Ovary (tissue), 9 donors: ENCODE measurements around the gene RDX. TPM values are rescaled to one million over a fixed set of nuclear protein-coding genes. Genes with fewer than 3 reads are reported as not detected.

Experiments
- DNase-seq, 5 donors: peaks; one replicate each; pipeline ENCODE4 v3.0.0-alpha.2; 2019 to 2020
- H3K27ac ChIP-seq, 2 donors: fragments of 200-600 bp; one replicate each; pipeline versions ENCODE4 v1.5.1 to v1.8.0; 2019 to 2022
- H3K27me3 ChIP-seq: fragments of 200-600 bp; one replicate; pipeline ENCODE4 v1.8.0; 2022
- H3K36me3 ChIP-seq: fragments of 200-600 bp; sonication (generic); one replicate; pipeline ENCODE4 v1.5.1; 2019
- H3K4me1 ChIP-seq: one replicate; pipeline ENCODE4 v1.8.1; 2013; ENCODE audit warnings: mild to moderate bottlenecking, moderate library complexity; ENCODE audit not compliant: insufficient read depth
- H3K4me3 ChIP-seq: fragments of 200-600 bp; sonication (generic); one replicate; pipeline ENCODE4 v1.5.1; 2017
- H3K9me3 ChIP-seq, 2 donors: fragments of 200-600 bp in 1 of 2; sonication (generic) in 1 of 2; one replicate each; pipeline versions ENCODE4 v1.5.1 to v1.8.1; 2013 to 2019; ENCODE audit warnings: mild to moderate bottlenecking in 1 of 2, moderate library complexity in 1 of 2
- EP300 ChIP-seq: sonication (generic); formaldehyde crosslinking; IDR thresholded peaks from one replicate; pipeline ENCODE4 v1.6.1; 2017; ENCODE audit warnings: antibody characterized with exemption
- POLR2A ChIP-seq: fragments of 450-650 bp; IDR thresholded peaks from one replicate; pipeline ENCODE4 v1.6.1; 2017; ENCODE audit warnings: antibody characterized with exemption, mild to moderate bottlenecking, moderate library complexity
- WGBS, 3 donors: extraction: QIAGEN DNeasy Blood & Tissue Kit in 1 of 3; methylation state at CpG; one replicate each; pipeline versions ENCODE4 v1.1.5 to v1.1.7; 2013 to 2017; 5-methylcytosine and 5-hydroxymethylcytosine counted together
- intact Hi-C, 4 donors: fragments of 100-400 bp; cut with DNase I; formaldehyde crosslinking; loops; one replicate each; pipeline versions ENCODE4 v1.11.0 to v1.15.1; 2022 to 2023
- polyA plus RNA-seq, 2 donors: library from polyadenylated mRNA; stranded (reverse); fragments of 200-250 nt in 1 of 2; fragments of 350-450 nt in 1 of 2; fragmentation: Illumina TruSeq in 1 of 2; extraction: RNeasy Lipid Tissue Mini Kit (QIAGEN cat#74804) in 1 of 2; gene quantifications; one replicate each; pipeline ENCODE4 v1.2.3, GENCODE V29; 2013 to 2014
- total RNA-seq, 7 donors: library from RNA; depleted of rRNA in 2 of 7; stranded (reverse); fragments of >200 nt in 2 of 7; fragmentation: NEBNext Ultra II Directional in 3 of 7; extraction: Animal tissue kit (Norgen Biotek cat#: 25700) in 3 of 7; gene quantifications; one replicate each; pipeline versions ENCODE4 v1.1.0 to v1.2.4, GENCODE V29; 2016 to 2023
- TF ChIP-seq, protein P1 (sequence below), 3 donors: fragments of 450-650 bp in 2 of 3; fragments of 200-600 bp in 1 of 3; IDR thresholded peaks; one replicate each; pipeline versions ENCODE4 v1.5.1 to v1.8.0; 2016 to 2022; ENCODE audit warnings: antibody characterized with exemption in 3 of 3, mild to moderate bottlenecking in 1 of 3
- donor health status: DM: no; HTN: no; CAD: no; lungs with moderate emphysema.
- donor health status: DM: no; HTN: no; CAD: no.
- donor health status: Bipolar disorder and iron deficiency.
- donor health status: DM: yes; HTN: yes; CAD: no.
- donor health status: DM: no; HTN: no; CAD: no.
- donor health status: DM: yes; HTN: yes; CAD: no.

The RDX gene
- total and polyA plus RNA-seq, 9 donors, result 40.0 to 175 (median 126) TPM

DNA sequence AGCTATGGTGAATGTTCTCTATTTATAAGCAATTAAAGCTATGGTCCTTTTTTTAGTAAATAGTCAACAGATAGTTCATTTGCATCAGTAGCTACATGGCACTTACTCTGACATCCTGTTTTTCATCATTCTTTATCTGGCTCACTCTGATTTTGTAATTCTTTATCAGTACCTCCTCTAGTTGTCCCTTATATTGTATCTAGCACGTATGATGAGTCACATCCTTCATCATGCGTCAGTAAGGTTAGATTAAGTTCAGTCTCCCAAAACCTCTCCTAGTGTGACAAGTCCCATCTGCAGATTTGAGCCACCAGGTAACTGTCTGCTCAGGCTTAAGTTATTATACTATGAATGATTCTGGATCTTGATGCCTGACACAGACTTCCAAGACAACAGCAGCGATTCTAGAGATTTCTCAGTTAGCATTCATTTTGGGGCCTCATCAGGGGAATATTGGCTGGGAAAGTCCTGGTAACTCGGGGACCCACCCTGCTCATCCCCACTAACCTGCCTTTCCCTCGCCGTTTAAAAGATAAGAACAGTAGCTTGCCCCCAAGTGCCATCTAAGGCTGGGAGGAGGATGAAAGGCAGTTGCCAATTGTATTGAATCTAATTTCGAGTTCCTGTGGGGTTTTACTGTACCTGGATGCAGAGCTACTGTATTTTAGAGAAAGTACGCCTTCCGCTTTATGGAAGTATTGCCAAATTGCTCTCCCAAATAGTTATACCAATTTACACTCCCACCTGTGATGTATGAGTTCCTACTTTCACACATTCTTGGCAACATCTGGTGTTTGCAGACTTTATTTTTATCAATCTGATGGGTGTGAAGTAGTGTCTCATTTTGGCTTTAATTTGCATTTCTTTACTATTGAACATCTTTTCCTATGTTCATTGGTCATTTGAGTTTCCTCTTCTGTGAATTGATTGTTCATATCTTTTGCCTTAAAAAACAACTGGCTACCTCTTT is 147.4 kb downstream of the RDX start:
- H3K4me3 ChIP-seq, result no peak overlapping the region
- no peak for DNase-seq
- peaks cover 4% of the 10 kb centered on the region for H3K4me1 ChIP-seq
- H3K27me3 ChIP-seq, result no peaks in the 10 kb centered on the region
- 66 to 83% (median 67%) methylated on average over 9 of the region's 9 CpGs for WGBS, 3 donors
- H3K36me3 ChIP-seq, result no peaks in the 10 kb centered on the region
- no peak overlapping the region for H3K27ac ChIP-seq
- intact Hi-C loops, result no loop called here
- TF ChIP-seq EP300, result no peak
- TF ChIP-seq, protein P1, sequence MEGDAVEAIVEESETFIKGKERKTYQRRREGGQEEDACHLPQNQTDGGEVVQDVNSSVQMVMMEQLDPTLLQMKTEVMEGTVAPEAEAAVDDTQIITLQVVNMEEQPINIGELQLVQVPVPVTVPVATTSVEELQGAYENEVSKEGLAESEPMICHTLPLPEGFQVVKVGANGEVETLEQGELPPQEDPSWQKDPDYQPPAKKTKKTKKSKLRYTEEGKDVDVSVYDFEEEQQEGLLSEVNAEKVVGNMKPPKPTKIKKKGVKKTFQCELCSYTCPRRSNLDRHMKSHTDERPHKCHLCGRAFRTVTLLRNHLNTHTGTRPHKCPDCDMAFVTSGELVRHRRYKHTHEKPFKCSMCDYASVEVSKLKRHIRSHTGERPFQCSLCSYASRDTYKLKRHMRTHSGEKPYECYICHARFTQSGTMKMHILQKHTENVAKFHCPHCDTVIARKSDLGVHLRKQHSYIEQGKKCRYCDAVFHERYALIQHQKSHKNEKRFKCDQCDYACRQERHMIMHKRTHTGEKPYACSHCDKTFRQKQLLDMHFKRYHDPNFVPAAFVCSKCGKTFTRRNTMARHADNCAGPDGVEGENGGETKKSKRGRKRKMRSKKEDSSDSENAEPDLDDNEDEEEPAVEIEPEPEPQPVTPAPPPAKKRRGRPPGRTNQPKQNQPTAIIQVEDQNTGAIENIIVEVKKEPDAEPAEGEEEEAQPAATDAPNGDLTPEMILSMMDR (IDR thresholded peaks at IDR 0.05), result no peak
- TF ChIP-seq POLR2A, result no peak
- H3K9me3 ChIP-seq, result no peaks in the 10 kb centered on the region

DNA sequence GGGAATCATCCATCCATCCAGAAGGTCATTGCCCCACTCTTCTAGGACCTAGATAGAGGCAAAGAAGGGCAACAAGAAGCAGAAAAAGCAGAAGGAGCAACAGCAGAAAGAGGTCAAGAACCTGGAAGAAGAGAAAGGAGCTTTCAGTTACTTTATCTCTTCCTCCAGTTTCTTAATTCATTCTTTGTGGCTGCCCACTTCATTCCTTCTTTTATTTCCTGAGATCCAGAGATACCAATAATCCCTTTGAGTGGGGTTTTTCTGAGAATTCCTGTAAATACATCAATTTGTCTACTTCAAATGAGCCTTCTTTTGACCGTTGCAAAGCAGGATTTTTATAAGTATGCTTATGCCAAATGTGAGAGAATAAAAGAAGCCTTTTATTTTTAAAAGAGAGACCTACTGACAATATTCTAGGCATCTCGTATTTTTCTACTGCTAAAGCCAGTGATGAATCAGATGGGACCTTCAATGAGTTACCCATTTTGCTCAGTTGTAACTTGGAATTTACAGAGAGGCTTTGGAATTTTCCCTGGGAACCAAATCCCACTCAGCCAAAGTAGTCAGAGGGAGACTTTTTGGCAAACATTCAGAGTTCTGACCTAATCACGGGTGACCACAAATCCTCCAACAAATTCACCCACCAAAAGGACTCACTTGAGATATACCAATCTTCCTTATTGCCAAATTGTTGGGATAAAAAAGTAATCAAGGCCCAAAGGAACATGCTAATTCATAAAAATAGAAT is 148.3 kb downstream of the RDX start:
- no peaks in the 10 kb centered on the region for H3K27me3 ChIP-seq
- WGBS, 3 donors, result 44 to 54% (median 49%) methylated on average over 3 of the region's 3 CpGs
- intact Hi-C loops, result no loop called here
- H3K9me3 ChIP-seq, result no peaks in the 10 kb centered on the region
- no peak overlapping the region for H3K27ac ChIP-seq
- H3K4me1 ChIP-seq, result peaks cover 4% of the 10 kb centered on the region
- no peak for DNase-seq
- H3K4me3 ChIP-seq, result no peak overlapping the region
- TF ChIP-seq EP300 (no peak), POLR2A (no peak)
- TF ChIP-seq, protein P1 (IDR thresholded peaks at IDR 0.05), result no peak
- H3K36me3 ChIP-seq, result no peaks in the 10 kb centered on the region

DNA sequence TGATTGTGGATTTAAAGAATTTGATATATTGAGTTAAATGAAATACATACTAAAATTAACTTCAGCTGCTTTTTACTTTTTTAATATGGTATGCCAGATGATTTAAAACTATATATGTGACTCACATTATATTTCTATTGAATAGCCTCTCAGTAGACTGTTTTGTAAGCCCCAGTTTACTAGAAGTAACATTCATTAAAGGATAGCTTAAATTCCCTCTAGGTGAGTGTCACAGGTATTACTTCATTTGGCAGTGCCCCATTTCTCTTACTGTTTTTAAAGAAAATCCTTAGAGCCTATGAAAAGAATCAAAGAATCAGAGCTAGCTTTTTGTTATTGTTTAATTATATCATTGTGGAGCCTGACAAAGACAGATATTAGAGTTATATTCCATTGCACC is 154.6 kb downstream of the RDX start:
- H3K27ac ChIP-seq, result no peak overlapping the region
- H3K27me3 ChIP-seq, result no peaks in the 10 kb centered on the region
- H3K36me3 ChIP-seq, result no peaks in the 10 kb centered on the region
- DNase-seq, result no peak
- intact Hi-C loops, result no loop called here
- TF ChIP-seq, protein P1 (IDR thresholded peaks at IDR 0.05), result no peak
- TF ChIP-seq EP300 (no peak), POLR2A (no peak)
- H3K9me3 ChIP-seq, result no peaks in the 10 kb centered on the region
- no peaks in the 10 kb centered on the region for H3K4me1 ChIP-seq
- no peak overlapping the region for H3K4me3 ChIP-seq

DNA sequence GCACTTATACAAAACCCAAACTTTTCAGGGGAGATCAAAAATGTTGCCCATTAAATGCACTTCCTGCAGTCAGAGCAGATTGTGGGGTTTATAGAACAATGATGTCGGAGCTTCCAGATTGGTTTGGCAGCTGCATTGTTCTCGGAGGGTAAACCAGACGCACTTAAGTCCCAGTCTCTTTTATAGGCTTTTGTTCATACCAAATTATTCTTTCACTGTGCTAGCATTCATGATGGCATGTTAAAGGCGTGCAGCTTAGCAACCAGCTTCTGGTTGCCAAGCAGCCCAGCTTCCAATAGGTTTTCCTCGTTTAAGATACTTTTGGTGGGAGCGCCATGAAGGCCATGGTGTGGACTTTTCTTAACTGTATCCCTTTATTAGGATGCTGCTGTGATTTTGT is 162.3 kb downstream of the RDX start:
- Histone ChIP-seq H3K36me3 (no peaks in the 10 kb centered on the region), H3K27ac (no peak overlapping the region), H3K4me1 (peaks cover 3% of the 10 kb centered on the region), H3K9me3 (no peaks in the 10 kb centered on the region), H3K27me3 (no peaks in the 10 kb centered on the region), H3K4me3 (no peak overlapping the region)
- no peak for DNase-seq
- intact Hi-C loops, result no loop called here
- TF ChIP-seq POLR2A (no peak), EP300 (no peak)
- TF ChIP-seq, protein P1 (IDR thresholded peaks at IDR 0.05), result no peak
- WGBS, 3 donors, result 91 to 96% (median 92%) methylated on average over 6 of the region's 6 CpGs
